ENCODE data around the gene FOXJ3. TPM values are rescaled to one million over a fixed set of nuclear protein-coding genes. Genes with fewer than 3 reads are reported as not detected.

The FOXJ3 gene
- total RNA-seq, 2 donors from 2014 or later = 30.6 to 62.0 TPM

- ATAC-seq (ENCODE audit: insufficient number of reproducible peaks, low FRiP score, low read depth) = no peak
- DNase-seq (ENCODE audit: low spot score) = no peak
- no peak for TF ChIP-seq CTCF (IDR thresholded peaks at IDR 0.05)
- no peaks in the 10 kb centered on the region for H3K9me3 ChIP-seq
- H3K36me3 ChIP-seq = no peaks in the 10 kb centered on the region
- H3K27me3 ChIP-seq (replicated peaks; ENCODE audit: insufficient read depth) = no peaks in the 10 kb centered on the region
- no peak overlapping the region for H3K4me3 ChIP-seq
- peaks cover 16 to 30% of the 10 kb centered on the region in 2 donors for H3K4me1 ChIP-seq (ENCODE audit: control insufficient read depth in 1 of 2, low read depth in 2 of 2)
- no peak overlapping the region for H3K27ac ChIP-seq
Observed at GRCh38 chr1:42259059-42259738, 75.8 kb downstream of the FOXJ3 start.

GRCh38 chr1:42258218-42258617 lies 76.8 kb downstream of the FOXJ3 start:
- Histone ChIP-seq H3K27ac (no peak overlapping the region), H3K36me3 (no peaks in the 10 kb centered on the region), H3K27me3 (replicated peaks; ENCODE audit: insufficient read depth) (no peaks in the 10 kb centered on the region), H3K9me3 (no peaks in the 10 kb centered on the region), H3K4me3 (no peak overlapping the region), H3K4me1 (ENCODE audit: control insufficient read depth in 1 of 2, low read depth in 2 of 2) (peaks cover 16 to 30% of the 10 kb centered on the region in 2 donors)
- DNase-seq (ENCODE audit: low spot score) = no peak
- TF ChIP-seq CTCF (IDR thresholded peaks at IDR 0.05) = no peak
- ATAC-seq (ENCODE audit: insufficient number of reproducible peaks, low FRiP score, low read depth) = no peak

GRCh38 chr1:42251042-42251441 lies 84.0 kb downstream of the FOXJ3 start:
- TF ChIP-seq CTCF (IDR thresholded peaks at IDR 0.05) = no peak
- Histone ChIP-seq H3K9me3 (no peaks in the 10 kb centered on the region), H3K4me3 (no peak overlapping the region), H3K27me3 (replicated peaks; ENCODE audit: insufficient read depth) (no peaks in the 10 kb centered on the region), H3K27ac (no peak overlapping the region), H3K36me3 (no peaks in the 10 kb centered on the region), H3K4me1 (ENCODE audit: control insufficient read depth in 1 of 2, low read depth in 2 of 2) (no peaks in the 10 kb centered on the region)
- DNase-seq (ENCODE audit: low spot score) (no peak), ATAC-seq (ENCODE audit: insufficient number of reproducible peaks, low FRiP score, low read depth) (no peak)

- Histone ChIP-seq H3K4me1 (ENCODE audit: control insufficient read depth in 1 of 2, low read depth in 2 of 2) (no peaks in the 10 kb centered on the region), H3K4me3 (no peak overlapping the region), H3K36me3 (no peaks in the 10 kb centered on the region), H3K27me3 (replicated peaks; ENCODE audit: insufficient read depth) (no peaks in the 10 kb centered on the region), H3K9me3 (no peaks in the 10 kb centered on the region), H3K27ac (no peak overlapping the region)
- ATAC-seq (ENCODE audit: insufficient number of reproducible peaks, low FRiP score, low read depth) = no peak
- TF ChIP-seq CTCF (IDR thresholded peaks at IDR 0.05) = no peak
- no peak for DNase-seq (ENCODE audit: low spot score)
Observed at GRCh38 chr1:42250164-42250563, 84.9 kb downstream of the FOXJ3 start.

- ATAC-seq (ENCODE audit: insufficient number of reproducible peaks, low FRiP score, low read depth) (no peak), DNase-seq (ENCODE audit: low spot score) (no peak)
- no peak for TF ChIP-seq CTCF (IDR thresholded peaks at IDR 0.05)
- Histone ChIP-seq H3K36me3 (no peaks in the 10 kb centered on the region), H3K4me3 (no peak overlapping the region), H3K9me3 (peaks cover 7% of the 10 kb centered on the region), H3K27ac (no peak overlapping the region), H3K4me1 (ENCODE audit: control insufficient read depth in 1 of 2, low read depth in 2 of 2) (no peaks in the 10 kb centered on the region), H3K27me3 (replicated peaks; ENCODE audit: insufficient read depth) (no peaks in the 10 kb centered on the region)
Observed at GRCh38 chr1:42240966-42241755, 93.9 kb downstream of the FOXJ3 start.

Data from thoracic aorta (tissue), 2 donors.